ENCODE results near the gene ZYX. TPM values are rescaled to one million over a fixed set of nuclear protein-coding genes. Genes with fewer than 3 reads are reported as not detected.

Gene ZYX
- total and polyA plus RNA-seq, 9 of the 15 experiments (the other 6 are each of a cell fraction or from before 2014, with no cell fraction given) = 1.8 to 130 (median 15.7) TPM

GRCh38 chr7:143367972-143368371 lies 13.2 kb upstream of the ZYX start:
- Histone ChIP-seq H3K4me2 (ENCODE audit: insufficient read depth, low read length) (no peak overlapping the region), H3K4me1 (replicated peaks in 1 of 2; ENCODE audit: control insufficient read depth in 2 of 2, insufficient read depth in 2 of 2, low read length in 2 of 2) (peaks cover under 1 to 9% of the 10 kb centered on the region in 2 experiments; a peak in 2 of 5 replicates), H3K9ac (ENCODE audit: insufficient read depth in 1 of 2, low read depth in 2 of 2, low read length in 2 of 2) (no peak overlapping the region), H3K9me1 (ENCODE audit: control insufficient read depth, insufficient read depth, low read length) (no peaks in the 10 kb centered on the region), H3K27me3 (ENCODE audit: control insufficient read depth in 2 of 2, insufficient read depth in 2 of 2, low read length in 2 of 2) (peaks cover 56 to 58% of the 10 kb centered on the region in 2 experiments), H3K79me2 (ENCODE audit: control insufficient read depth, insufficient read depth, low read length) (no peaks in the 10 kb centered on the region), H3K9me3 (replicated peaks; ENCODE audit: control insufficient read depth, insufficient read depth, low read depth, low read length) (no peaks in the 10 kb centered on the region), H4K20me1 (replicated peaks; ENCODE audit: control insufficient read depth, insufficient read depth, low read length) (0 out of 2 replicates have a peak, but pooled peaks cover 5% of the 10 kb centered on the region), H3K4me3 (no peak overlapping the region), H3K36me3 (ENCODE audit: control insufficient read depth, insufficient read depth, low read length) (no peaks in the 10 kb centered on the region), H3K27ac (ENCODE audit: extremely low read depth, low read depth, low read length) (no peak overlapping the region), H2AFZ (ENCODE audit: low read depth, low read length) (no peak overlapping the region)
- intact Hi-C loops (cut with micrococcal nuclease) = no loop called here
- ChIA-PET POLR2A (interaction anchor here (1.6 to 4.2 kb wide), 2 partner anchors 12 to 17 kb away, joined by 5 to 29 read pairs; partner anchors contain the start of gene ZYX), CTCF (ENCODE audit: low intra/inter-chr PET ratio) (no interaction called here)
- 3% methylated on average over 4 of the region's 4 CpGs for WGBS (ENCODE audit: insufficient coverage, low coverage, missing lambda C conversion rate)
- ATAC-seq = no peak
- no peak for TF ChIP-seq PTRF (tag; IDR thresholded peaks at IDR 0.05)
- TF ChIP-seq MAFK (IDR thresholded peaks at IDR 0.05; ENCODE audit: low read length) = no peak
- TF ChIP-seq HMG20A (CRISPR knock-in tag; conservative IDR thresholded peaks at IDR 0.05) = no peak
- no peak for TF ChIP-seq E2F6 (IDR thresholded peaks at IDR 0.05; ENCODE audit: borderline replicate concordance in 1 of 2, extremely low read depth in 1 of 2, insufficient read depth in 1 of 2, insufficient read length in 1 of 2, low read depth in 1 of 2, low read length in 1 of 2, poor library complexity in 1 of 2, severe bottlenecking in 1 of 2)
- TF ChIP-seq SRF (CRISPR knock-in tag; IDR thresholded peaks at IDR 0.05) = no peak
- no peak for TF ChIP-seq XRCC3 (IDR thresholded peaks at IDR 0.05)
- TF ChIP-seq ATF4 (CRISPR knock-in tag; IDR thresholded peaks at IDR 0.05) = no peak
- TF ChIP-seq HBP1 (CRISPR knock-in tag; IDR thresholded peaks at IDR 0.05) = no peak
- TF ChIP-seq ZNF778 (CRISPR knock-in tag; IDR thresholded peaks at IDR 0.05) = no peak
- no peak for TF ChIP-seq CSDE1 (IDR thresholded peaks at IDR 0.05)
- no peak for TF ChIP-seq ZNF121 (CRISPR knock-in tag; conservative IDR thresholded peaks at IDR 0.05)
- TF ChIP-seq SNRNP70 (optimal IDR thresholded peaks at IDR 0.05; ENCODE audit: low read depth, low read length) = no peak
- FAIRE-seq = no peak
- no peak for DNase-seq (ENCODE audit: extremely low read depth in 1 of 4, low spot score in 3 of 4)
- BruUV-seq (replicated peaks) = no TSS peak
- in situ Hi-C loops (cut with MboI) = no loop called here

Measured in K562 (cell line).